ENCODE data around the gene DOP1A.

GRCh38 chr6:83065511-83066192 lies 1.8 kb upstream of the DOP1A start, which contains the start of gene UBE3D:
- TF ChIP-seq CTCF (conservative IDR thresholded peaks at IDR 0.05; ENCODE audit: low read depth, low read length) (peak; percentile 95), POLR2A (IDR thresholded peaks at IDR 0.05; ENCODE audit: low read depth, low read length) (no peak), MAZ (IDR thresholded peaks at IDR 0.05; ENCODE audit: borderline replicate concordance, low read depth, low read length) (peak; percentile 66; the same call in 1 of the 2 replicates), MAFK (IDR thresholded peaks at IDR 0.05; ENCODE audit: low read depth, low read length) (no peak), NFE2L2 (IDR thresholded peaks at IDR 0.05; ENCODE audit: low read depth, low read length) (no peak), SMC3 (IDR thresholded peaks at IDR 0.05; ENCODE audit: low read depth, low read length) (peak; percentile 24; the same call in 1 of the 2 replicates), BHLHE40 (IDR thresholded peaks at IDR 0.05; ENCODE audit: low read depth, low read length) (peak; percentile 75), USF2 (IDR thresholded peaks at IDR 0.05; ENCODE audit: low read depth, low read length) (peak; percentile 80), CEBPB (IDR thresholded peaks at IDR 0.05; ENCODE audit: low read depth, low read length) (no peak)

Data from IMR-90 (cell line).